Measurements from ENCODE around the gene PCP4L1. TPM values are rescaled to one million over a fixed set of nuclear protein-coding genes. Genes with fewer than 3 reads are reported as not detected.

Gene PCP4L1
- total RNA-seq, 1 donor from 2014 or later = 0.69 TPM

DNA sequence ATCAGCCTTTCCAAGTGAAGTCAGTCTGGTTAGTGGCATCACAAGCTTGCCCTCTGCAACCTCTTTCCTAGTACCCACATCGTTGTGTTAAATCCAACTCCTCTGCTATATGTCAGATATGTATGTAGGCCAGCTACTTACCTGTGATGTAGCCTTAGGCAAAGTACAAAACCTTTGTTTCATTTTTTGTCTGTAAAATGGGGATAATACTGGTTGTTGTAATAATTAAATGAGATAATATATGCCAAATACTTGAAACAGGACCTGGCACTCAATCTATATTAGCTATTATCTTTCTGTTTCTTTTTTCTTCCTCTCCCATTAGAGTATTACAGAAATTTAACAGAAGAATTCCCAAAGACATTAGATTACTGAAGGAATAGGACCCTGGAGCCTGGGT is 1.2 kb downstream of the PCP4L1 start:
- H3K4me2 ChIP-seq = peak overlapping the region; percentile 91
- peak overlapping the region; percentile 67 for H3K4me3 Mint-ChIP-seq
- peaks cover 10% of the 10 kb centered on the region for H3F3A ChIP-seq (ENCODE audit: low read depth)

GRCh38 chr1:161260376-161261260 is 2.1 kb downstream of the PCP4L1 start:
- Mint-ChIP-seq H3K27ac (no peak overlapping the region), H3K4me1 (peaks cover 31% of the 10 kb centered on the region), H3K4me3 (peak overlapping the region; percentile 67), H3K36me3 (peaks cover 7% of the 10 kb centered on the region), H3K9me3 (peaks cover 20% of the 10 kb centered on the region), H3K27me3 (ENCODE audit: insufficient read depth, low read depth) (peaks cover 32% of the 10 kb centered on the region)
- no peak for DNase-seq (ENCODE audit: low spot score)
- Histone ChIP-seq H2AFZ (replicated peaks) (peak overlapping the region; percentile 26), H3K36me3 (no peaks in the 10 kb centered on the region), H3K27ac (no peak overlapping the region), H3K9me3 (ENCODE audit: low read depth) (peaks cover 8% of the 10 kb centered on the region), H4K20me1 (ENCODE audit: low read depth) (peaks cover 4% of the 10 kb centered on the region), H3K4me2 (peak overlapping the region; percentile 29), H3K79me2 (ENCODE audit: low read depth) (no peaks in the 10 kb centered on the region), H3K4me1 (peaks cover 17% of the 10 kb centered on the region), H3F3A (ENCODE audit: low read depth) (peaks cover 10% of the 10 kb centered on the region), H3K27me3 (peaks cover 43% of the 10 kb centered on the region), H3K4me3 (no peak overlapping the region), H3K9ac (no peak overlapping the region)
- TF ChIP-seq, protein P1, sequence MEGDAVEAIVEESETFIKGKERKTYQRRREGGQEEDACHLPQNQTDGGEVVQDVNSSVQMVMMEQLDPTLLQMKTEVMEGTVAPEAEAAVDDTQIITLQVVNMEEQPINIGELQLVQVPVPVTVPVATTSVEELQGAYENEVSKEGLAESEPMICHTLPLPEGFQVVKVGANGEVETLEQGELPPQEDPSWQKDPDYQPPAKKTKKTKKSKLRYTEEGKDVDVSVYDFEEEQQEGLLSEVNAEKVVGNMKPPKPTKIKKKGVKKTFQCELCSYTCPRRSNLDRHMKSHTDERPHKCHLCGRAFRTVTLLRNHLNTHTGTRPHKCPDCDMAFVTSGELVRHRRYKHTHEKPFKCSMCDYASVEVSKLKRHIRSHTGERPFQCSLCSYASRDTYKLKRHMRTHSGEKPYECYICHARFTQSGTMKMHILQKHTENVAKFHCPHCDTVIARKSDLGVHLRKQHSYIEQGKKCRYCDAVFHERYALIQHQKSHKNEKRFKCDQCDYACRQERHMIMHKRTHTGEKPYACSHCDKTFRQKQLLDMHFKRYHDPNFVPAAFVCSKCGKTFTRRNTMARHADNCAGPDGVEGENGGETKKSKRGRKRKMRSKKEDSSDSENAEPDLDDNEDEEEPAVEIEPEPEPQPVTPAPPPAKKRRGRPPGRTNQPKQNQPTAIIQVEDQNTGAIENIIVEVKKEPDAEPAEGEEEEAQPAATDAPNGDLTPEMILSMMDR (IDR thresholded peaks at IDR 0.05) = no peak
- TF ChIP-seq EZH2phosphoT487 (IDR thresholded peaks at IDR 0.05) (no peak), EZH2 (IDR thresholded peaks at IDR 0.05) (no peak)

More for the DNA sequence above, 1.2 kb downstream of the PCP4L1 start:
- H3K36me3 Mint-ChIP-seq = peaks cover 7% of the 10 kb centered on the region
- H3K36me3 ChIP-seq = no peaks in the 10 kb centered on the region
- no peak overlapping the region for H3K27ac ChIP-seq
- H3K79me2 ChIP-seq (ENCODE audit: low read depth) = no peaks in the 10 kb centered on the region
- H3K4me1 Mint-ChIP-seq = peaks cover 31% of the 10 kb centered on the region
- peaks cover 17% of the 10 kb centered on the region for H3K4me1 ChIP-seq
- peaks cover 33% of the 10 kb centered on the region for H3K27me3 Mint-ChIP-seq (ENCODE audit: insufficient read depth, low read depth)
- peaks cover 20% of the 10 kb centered on the region for H3K9me3 Mint-ChIP-seq
- H3K27ac Mint-ChIP-seq = no peak overlapping the region
- H3K27me3 ChIP-seq = peaks cover 43% of the 10 kb centered on the region
- peaks cover 4% of the 10 kb centered on the region for H4K20me1 ChIP-seq (ENCODE audit: low read depth)
- no peak overlapping the region for H3K4me3 ChIP-seq
- no peak overlapping the region for H3K9ac ChIP-seq
- TF ChIP-seq EZH2phosphoT487 (IDR thresholded peaks at IDR 0.05) (no peak), EZH2 (IDR thresholded peaks at IDR 0.05) (no peak)
- TF ChIP-seq, protein P1 (IDR thresholded peaks at IDR 0.05) = no peak
- no peak for DNase-seq (ENCODE audit: low spot score)
- H3K9me3 ChIP-seq (ENCODE audit: low read depth) = peaks cover 8% of the 10 kb centered on the region
- peak overlapping the region; percentile 85 for H2AFZ ChIP-seq (replicated peaks)

DNA sequence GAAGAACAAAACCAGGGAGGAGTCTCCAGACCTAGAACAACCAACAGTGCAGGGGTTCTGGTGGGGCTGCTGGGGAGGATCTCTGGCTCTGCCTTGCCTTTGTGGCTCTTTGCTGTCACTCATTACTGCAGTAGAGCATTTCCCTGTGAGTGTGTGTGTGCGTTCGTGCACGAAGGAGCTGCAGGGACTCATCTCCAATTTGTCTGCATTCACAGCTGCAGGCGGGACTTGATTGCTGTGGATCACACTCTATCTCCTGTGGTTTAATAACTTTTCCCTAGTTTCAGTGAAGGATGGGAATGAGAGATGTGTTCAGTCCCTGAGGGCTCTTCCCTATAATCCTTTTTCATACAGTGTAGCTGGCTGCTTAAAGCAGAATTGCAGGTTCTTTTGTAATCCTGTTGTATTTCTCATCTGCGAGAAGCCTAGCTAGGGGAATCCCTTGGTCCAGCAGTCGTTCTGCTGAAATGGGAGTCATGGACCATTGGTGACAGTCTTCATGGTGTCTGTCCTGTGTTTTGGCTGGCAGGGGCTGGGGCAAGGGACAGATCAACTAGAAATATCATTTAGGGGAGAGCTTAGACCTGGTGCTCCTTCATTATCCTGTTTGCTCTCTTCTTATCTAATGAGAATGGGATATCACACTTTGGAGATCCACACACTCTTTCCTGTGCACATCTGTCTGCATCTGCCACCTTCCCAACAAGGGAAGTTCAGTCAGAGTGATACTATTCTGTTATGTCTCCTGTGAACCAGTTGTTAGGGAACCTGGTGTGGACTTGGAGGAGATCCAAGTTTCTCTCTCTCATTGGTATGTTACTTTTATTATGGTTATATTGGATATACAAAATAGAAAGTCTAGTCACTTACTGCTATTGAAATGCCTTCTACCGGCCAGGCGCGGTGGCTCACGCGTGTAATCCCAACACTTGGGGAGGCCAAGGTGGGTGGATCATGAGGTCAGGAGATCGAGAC is 3.0 kb downstream of the PCP4L1 start:
- Mint-ChIP-seq H3K4me3 (peak overlapping the region; percentile 32), H3K4me1 (peaks cover 37% of the 10 kb centered on the region), H3K36me3 (peaks cover 7% of the 10 kb centered on the region), H3K9me3 (peaks cover 17% of the 10 kb centered on the region), H3K27me3 (ENCODE audit: insufficient read depth, low read depth) (peaks cover 31% of the 10 kb centered on the region), H3K27ac (peak overlapping the region; percentile 14)
- Histone ChIP-seq H3K4me3 (no peak overlapping the region), H4K20me1 (ENCODE audit: low read depth) (peaks cover 4% of the 10 kb centered on the region), H3F3A (ENCODE audit: low read depth) (peaks cover 13% of the 10 kb centered on the region), H3K4me1 (peaks cover 17% of the 10 kb centered on the region), H3K9me3 (ENCODE audit: low read depth) (peaks cover 8% of the 10 kb centered on the region), H3K4me2 (peak overlapping the region; percentile 29), H3K36me3 (no peaks in the 10 kb centered on the region), H3K9ac (no peak overlapping the region), H3K27me3 (peaks cover 43% of the 10 kb centered on the region), H3K27ac (no peak overlapping the region), H3K79me2 (ENCODE audit: low read depth) (no peaks in the 10 kb centered on the region), H2AFZ (replicated peaks) (peak overlapping the region; percentile 26)
- DNase-seq (ENCODE audit: low spot score) = peak; percentile 33
- TF ChIP-seq EZH2 (IDR thresholded peaks at IDR 0.05) = no peak

Measured in neural progenitor cell (in vitro differentiated cells).